ENCODE data around the gene TSNAX.

DNA sequence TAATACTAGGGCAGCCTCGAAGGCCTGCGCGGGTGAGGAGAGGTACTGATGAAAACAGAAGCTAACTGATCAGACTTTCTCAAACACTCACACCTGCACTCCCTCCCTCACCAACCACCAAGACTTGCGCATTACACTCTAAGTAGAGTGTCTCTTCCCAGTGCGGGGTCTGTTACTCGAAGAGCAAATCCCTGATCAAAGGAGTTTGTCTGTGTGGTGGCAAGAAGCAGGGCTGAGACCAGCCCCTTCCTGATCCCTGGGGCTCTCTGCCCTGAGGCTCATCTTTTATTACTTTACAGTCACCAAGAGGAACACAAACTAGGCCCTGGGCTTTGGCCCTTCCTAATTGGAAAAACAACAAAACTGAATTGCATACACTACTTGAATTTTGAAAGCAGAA is 19.5 kb upstream of the TSNAX start:
- TF ChIP-seq, protein P1, sequence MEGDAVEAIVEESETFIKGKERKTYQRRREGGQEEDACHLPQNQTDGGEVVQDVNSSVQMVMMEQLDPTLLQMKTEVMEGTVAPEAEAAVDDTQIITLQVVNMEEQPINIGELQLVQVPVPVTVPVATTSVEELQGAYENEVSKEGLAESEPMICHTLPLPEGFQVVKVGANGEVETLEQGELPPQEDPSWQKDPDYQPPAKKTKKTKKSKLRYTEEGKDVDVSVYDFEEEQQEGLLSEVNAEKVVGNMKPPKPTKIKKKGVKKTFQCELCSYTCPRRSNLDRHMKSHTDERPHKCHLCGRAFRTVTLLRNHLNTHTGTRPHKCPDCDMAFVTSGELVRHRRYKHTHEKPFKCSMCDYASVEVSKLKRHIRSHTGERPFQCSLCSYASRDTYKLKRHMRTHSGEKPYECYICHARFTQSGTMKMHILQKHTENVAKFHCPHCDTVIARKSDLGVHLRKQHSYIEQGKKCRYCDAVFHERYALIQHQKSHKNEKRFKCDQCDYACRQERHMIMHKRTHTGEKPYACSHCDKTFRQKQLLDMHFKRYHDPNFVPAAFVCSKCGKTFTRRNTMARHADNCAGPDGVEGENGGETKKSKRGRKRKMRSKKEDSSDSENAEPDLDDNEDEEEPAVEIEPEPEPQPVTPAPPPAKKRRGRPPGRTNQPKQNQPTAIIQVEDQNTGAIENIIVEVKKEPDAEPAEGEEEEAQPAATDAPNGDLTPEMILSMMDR (IDR thresholded peaks at IDR 0.05) = no peak
- no peak for TF ChIP-seq ZFX (IDR thresholded peaks at IDR 0.05; ENCODE audit: borderline replicate concordance)

Data from 22Rv1 (cell line).